NCI-H1092 (cell line): ENCODE data around the gene LRP2BP.

ENCODE experiments used
- DNase-seq: peaks from one replicate; lab custom pipeline; 2025; lab: John Stamatoyannopoulos, UW

The LRP2BP gene

DNA sequence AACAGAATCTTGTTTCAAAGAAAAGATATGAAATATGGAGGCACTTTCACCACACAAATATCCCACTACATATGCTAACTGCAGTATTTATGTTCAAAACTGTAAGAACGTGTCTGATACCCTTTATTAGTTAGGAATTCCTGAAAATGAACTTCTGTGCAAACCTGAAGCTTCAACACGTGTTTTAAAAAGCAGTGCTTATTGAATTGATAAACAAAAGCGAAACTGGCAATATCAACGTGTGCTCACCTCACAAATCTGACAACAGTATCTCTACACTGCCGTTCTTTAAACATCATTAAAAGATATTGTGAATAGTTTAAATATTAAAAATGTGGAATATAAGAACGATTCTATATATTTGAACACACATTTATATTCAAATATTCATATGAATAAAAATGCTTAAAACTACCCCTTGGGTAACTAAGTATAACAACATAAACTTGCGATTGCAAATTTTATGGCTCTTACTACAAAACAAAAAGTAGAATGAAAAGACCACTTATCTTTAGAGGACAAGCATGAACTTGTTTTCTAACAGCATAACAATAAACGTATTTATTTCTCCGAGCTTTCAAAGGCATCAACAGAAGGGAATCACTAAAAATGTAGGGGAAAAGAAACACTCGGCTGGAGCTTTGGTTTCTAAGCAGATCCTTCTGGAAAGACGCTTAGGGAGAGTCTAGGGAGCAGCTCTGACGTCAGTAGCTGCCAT, at the start of gene LRP2BP:
Gene LRP2BP, minus strand, starts transcription at position 687 of the 718 bp plus-strand sequence. CDS start 17,738 bp downstream, outside the sequence.
- DNase-seq, result no peak

DNA sequence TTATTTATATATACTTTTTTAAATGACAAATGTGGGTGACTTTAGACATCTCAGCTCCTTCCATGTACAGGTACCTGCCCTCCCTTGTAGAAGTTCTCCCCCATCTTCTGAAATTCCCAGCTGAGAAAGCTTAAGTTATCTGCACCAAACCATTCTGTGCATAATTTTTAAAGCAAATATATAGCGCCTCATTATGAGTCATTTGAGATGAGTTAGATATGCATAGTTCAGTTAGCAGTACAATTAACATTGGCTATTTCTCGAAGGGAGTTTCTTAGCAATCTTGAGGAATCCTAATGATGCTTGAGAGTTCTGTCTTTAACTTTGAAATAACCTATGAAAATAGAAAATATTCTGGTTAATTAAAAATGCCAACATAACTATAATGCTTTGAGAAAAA, 49.5 kb upstream of the LRP2BP start:
- no peak for DNase-seq

DNA sequence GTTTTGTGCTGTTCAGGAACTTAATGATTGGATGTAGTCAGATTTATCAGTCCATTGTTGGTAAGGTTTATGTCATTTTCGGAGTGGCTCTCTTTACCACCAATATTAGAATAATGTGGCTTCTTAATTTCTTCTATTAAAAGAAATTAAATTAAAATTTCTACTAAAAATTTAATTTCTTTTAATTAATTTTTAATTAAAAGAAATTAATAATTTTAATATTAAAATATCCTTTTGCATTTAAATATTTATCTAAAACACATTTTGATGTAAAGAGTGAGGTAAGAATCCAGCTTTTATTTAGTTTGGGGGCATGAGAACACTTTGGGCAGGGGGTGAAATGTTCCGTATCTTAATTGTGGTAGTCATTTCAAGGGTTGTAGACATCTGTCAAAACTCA, 45.8 kb upstream of the LRP2BP start:
- DNase-seq, result no peak

DNA sequence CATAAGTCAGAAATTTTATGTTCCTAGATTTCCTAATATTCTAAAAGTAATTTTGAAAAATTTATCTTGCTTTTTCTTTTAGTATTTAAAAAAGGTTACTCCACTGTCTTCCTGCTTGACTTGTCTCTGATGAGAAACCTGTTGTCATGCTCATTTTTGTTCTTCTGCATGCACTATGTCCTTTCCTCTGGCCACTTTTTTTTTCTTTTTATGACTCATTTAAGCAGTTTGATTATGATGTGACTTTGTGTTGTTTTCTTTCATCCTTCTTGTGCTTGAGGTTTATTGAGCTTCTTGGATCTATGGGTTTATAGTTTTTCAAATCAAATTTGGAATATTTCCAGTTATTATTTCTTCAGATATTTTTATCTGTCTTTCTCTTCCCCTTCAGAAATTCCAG, 42.1 kb upstream of the LRP2BP start:
- DNase-seq, result no peak

DNA sequence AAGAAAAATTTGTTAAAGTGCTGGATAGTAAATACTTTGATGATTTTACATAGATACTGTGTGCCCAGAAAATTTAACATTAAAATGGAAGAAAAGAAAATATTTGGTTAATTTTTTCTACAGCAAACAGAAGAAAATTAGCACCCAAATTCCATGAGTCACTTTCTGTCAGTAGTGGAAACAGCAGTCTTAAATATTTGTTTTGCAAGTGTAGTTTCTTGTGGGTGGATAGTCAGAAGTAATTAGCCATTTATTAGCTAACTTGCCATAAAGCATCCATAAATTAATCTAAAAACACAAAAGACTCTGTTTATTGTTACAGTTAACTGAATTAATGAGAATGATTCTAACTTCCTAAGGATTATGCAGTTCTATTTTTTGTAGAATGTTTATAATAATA, 39.7 kb upstream of the LRP2BP start:
- no peak for DNase-seq

DNA sequence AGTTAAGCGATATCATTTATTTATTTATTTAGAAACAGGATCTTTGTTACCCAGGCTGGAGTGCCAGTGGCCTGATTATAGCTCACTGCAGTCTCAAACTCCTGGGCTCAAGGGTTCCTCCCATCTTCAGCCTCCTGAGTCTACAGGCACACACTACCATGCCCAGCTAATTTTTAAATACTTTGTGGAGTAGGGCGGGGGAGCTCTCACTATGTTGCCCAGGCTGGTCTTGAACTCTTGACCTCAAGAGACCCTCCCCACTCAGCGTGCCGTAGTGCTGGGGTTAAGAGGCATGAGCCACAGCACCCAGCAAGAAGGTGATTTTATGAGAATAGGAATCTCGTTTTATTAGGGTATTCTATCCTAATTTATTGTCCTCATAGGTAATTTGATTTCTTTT, 33.9 kb upstream of the LRP2BP start:
- no peak for DNase-seq

DNA sequence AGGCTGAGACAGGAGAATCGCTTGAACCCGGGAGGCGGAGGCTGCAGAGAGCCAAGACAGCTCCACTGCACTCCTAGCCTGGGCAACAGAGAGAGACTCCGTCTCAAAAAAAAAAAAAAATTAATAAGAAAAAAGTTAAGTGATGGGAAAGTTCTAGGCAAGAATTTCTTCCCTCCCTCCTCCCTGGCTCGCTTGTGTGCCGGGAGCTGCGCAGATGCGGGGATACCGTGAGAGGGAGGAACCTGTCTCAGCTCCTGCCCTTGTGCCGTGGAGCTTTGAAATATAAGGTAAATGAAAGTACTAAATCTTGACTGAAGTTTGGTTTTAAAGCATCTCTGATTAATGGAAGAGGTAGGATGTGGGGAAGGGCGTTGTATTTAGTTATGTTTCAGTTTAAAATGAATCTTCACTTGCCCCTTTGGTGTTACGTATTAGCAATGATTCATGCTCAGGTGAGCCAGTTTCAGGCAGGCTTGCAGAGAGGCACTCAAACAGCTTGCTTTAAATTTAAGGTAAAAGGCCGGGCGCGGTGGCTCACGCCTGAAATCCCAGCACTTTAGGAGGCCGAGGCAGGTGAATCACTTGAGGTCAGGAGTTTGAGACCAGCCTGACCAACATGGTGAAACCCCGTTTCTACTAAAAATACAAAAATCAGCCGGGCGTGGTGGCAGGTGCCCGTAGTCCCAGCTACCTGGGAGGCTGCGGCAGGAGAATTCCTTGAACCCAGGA, 31.4 kb upstream of the LRP2BP start:
- no peak for DNase-seq

DNA sequence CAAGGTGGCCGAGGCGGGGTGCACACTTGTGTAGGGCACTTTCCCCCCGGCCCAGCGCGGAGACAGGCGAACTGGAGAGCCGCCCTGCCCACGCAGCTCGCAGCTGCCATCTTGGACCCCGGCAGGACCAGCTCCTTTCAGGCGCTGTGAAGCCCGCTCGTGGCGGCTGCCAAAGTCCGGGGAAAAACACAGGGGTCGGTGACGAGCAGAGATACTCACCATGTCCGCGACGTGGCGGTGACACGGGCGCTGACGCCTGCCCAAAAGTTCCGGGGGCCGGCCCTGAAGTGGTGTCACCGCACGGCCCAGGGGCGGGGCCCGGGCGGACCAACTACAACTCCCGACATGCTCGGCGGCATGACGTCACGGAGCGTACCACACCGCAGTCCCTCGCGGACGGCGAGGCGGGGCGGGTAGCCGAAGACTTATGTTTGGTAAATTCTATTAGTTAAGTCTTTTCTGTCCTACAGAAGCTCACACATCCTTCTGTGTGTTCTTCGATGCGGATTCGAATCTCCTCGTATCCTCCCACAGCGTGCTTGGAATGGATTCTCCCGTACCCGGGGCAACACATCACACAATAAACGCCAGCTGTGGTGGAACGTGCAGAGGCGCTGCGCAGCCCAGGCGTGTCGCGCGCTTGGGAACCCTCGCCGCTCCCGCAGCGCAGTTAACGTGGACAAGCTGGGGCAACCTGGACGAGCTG, 30.1 kb upstream of the LRP2BP start, which contains the start of gene UFSP2:
Gene UFSP2, minus strand, starts transcription at position 318 of the 706 bp plus-strand sequence. Its CDS starts 96 bp downstream, at position 222.
- peak; percentile 76 for DNase-seq

DNA sequence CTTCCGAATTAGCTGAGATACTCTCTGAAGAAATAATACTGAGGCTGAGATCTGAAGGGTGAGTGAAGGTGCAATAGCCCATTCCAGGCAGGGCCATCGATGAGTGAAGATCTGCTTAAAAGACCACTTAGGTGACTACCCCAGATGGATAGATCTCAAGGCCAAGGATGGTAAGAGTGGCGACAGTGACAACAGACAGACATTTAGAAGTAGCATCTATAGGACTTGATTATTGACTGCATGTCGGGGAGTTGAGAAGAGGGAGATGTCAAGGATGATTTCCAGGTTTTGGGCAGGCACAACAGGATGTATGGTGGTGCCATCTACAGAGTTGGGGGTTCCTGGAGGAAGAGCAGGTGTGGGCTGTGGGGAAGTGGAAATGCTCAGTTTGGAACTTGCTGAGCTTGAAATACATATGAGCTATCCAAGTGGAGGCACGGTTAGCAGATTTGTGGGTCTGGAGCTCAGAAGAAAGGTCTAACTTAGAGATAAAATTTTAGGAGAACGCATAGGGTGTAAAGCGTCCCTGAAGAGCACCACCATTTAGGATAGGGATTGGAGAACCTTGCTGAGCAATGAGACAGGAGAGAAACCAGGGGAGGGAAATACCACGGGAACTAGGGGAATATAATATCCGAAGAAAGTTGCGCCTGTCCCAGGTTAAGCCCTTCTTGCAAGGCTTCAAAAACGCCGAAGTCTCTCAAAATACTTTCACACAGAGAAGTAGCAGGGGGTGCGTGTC, 29.4 kb upstream of the LRP2BP start:
- no peak for DNase-seq

DNA sequence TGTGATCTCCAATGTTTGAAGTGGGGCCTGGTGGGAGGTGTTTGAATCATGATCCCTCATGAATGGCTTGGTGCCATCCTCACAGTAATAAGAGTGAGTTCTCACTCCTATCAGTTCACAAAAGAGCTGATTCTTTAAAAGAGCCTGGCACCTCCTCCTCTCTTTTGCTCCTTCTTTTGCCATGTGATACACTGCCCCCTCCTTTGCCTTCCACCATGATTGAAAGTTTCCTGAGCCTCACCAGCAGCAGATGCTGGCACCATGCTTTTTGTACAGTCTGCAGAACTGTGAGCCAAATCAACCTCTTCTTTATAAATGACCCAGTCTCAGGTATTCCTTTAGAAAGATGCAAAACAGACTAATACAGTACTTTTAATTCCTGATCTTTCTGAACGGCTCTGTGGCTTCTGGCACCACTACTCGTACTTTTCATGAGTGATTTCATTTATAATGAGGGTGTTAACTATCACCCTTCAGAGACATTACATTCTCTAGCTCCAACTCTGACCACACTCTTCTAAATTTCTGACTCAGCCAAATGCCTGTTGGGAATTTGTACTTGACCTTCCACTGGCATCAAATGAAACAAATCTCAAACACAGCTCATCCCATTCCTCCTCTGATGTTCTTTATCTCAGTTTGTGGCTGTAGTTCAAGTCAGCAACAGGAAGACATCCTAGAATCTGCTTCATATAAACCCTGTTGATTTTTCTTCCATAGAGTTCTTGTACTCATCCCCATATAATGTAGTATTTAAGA, 25.8 kb upstream of the LRP2BP start:
- no peak for DNase-seq

DNA sequence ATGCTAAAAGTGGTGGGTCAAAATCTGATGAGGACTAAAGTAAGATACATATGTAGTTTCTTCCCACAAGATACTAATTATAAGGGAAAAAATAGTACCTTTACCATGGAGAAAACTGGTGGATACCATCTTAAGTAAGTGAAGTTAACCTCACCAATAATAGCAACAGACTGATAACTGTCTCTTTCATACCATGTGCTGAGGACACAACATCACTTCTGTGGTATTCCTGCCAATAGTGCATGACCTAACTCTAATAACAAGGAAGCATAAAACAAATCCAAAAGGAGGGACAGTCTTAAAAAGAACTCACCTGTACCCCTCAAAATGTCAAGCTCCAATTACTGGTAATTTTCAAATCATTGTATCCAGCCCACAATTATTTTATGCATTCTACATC, 21.2 kb upstream of the LRP2BP start:
- DNase-seq, result no peak

DNA sequence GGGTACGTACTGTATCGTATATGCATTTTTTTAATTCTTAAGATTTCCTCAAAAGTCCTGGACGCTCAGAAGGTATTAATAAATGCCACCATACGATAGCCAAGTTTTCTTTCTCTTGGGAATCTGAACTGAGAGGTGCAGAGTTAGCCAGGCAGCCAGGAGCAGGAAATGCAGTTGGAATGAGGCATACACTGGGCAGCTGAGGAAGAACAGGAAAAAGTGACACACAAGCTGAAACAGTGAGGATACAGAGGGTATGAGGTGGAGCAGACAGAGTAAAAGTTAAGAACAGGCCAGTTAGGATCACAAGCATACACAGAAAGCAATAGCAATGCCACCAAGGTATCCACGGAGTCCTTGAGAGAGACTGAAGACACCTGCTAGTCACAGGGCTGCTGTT, 16.7 kb upstream of the LRP2BP start:
- no peak for DNase-seq

DNA sequence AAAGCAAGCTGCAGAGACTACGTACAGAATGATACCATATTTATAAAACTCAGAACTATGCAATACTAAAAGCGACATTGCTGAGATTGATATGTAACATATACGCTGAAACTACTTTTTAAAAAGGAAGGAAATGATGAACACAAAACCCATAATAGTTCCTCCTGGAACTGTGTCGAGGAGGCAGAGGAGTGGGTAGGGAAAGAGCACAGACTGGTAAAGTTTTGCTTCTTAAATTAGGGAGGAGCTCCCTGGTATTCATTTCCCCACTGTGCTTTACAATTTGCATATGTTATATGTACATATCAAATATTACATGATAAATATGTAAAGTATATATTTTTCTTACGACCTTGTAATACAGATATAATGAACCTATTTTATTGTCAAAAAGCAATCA, 16.1 kb upstream of the LRP2BP start:
- DNase-seq, result no peak

DNA sequence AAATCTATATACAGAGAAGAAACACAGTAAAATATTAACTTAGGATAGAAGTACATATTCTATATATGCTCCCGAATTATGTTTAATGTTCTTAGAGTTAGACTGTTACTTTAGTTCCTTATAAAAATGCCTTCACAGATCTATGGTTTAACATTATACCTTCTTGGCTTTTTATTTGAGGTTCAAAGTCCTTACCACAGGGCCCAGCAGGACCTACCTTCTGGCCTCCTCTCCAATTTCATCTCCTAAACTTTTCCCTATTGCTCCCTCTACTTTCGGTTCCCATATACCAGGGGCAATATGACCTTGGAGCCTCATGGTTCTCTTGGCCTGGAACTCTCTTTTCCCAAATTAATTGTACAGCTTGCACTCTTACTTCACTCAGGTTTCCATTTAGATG, 12.7 kb upstream of the LRP2BP start:
- DNase-seq, result no peak

DNA sequence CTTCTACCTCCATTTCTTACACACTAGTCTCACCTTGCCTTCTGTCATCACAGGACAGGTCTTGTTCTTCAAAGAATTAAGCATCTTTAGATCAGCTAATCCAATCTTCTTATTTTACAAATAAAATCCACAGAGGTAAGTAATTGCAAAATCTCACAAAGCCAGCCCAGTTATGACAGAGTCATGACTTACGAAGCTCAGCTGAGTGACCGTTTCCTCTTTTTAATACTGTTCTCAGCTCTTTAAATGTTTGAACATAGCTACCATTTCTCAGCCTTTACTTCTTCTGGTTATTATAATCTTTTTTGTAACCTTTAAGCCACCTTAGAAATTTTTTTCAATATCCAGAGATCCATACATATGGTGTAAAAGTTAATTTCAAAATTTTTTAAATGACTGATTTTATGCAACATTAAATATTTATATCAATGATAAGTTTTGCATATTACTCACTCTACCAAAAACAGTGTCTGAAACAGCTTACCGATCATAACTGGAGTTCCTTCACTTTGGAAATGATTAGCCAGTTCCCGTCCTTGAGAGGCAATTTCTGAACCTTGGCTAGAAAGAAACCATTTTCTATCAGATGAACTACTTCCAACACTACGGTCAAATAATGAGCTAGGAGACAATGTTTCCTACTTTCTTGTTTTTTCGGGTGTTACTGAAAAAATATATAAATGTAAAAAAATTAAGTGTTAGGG, 9.7 kb upstream of the LRP2BP start:
- DNase-seq, result no peak

DNA sequence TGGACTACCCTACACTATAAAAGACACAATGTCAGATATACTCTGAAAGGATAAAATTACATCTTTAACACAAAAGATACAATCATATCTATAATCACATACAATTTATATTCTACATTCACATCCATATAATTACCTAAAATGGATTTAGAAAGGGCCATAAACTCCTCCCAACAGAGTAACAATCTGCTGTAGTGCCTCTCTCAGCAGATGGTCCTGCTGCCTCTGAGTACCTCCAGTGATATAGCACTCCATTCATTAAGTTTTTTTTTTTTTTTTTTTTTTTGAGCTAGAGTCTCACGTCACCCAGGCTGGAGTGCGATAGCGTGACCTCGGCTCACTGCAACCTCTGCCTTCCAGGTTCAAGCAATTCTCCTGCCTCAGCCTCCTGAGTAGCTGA, 8.3 kb upstream of the LRP2BP start:
- no peak for DNase-seq

DNA sequence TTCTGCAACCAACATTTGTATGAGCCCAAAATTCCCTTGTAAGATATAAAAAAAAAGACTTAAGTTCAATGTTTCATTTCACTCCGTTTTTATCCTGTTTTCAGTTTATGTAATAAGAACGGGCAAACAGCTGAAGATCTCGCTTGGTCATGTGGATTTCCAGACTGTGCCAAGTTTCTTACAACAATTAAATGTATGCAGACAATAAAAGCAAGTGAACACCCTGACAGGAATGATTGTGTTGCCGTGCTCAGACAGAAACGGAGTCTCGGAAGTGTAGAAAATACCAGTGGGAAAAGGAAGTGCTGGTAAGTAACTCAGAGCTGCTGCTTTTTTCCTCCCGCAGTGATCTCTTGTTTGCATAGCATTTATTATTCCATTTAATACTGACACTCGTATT, 3.7 kb upstream of the LRP2BP start:
- no peak for DNase-seq

DNA sequence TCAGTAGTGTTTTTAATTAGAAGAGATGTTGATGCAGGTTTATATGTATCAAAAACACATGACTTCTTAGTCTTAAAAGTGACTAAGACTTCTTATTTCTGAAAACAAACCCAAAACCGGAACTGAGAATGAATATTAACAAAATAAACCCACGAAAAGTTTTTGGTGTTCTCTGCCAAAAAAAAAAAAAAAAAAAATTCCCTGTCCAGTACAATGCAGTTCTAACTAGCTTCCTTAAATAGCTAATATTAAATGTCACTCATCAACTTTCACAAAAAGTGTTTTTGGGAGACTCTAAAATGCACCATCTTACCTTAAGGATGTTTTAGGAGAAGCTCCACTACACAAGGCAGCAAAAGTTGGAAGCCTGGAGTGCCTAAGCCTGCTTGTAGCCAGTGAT, 2.9 kb upstream of the LRP2BP start:
- DNase-seq, result no peak

DNA sequence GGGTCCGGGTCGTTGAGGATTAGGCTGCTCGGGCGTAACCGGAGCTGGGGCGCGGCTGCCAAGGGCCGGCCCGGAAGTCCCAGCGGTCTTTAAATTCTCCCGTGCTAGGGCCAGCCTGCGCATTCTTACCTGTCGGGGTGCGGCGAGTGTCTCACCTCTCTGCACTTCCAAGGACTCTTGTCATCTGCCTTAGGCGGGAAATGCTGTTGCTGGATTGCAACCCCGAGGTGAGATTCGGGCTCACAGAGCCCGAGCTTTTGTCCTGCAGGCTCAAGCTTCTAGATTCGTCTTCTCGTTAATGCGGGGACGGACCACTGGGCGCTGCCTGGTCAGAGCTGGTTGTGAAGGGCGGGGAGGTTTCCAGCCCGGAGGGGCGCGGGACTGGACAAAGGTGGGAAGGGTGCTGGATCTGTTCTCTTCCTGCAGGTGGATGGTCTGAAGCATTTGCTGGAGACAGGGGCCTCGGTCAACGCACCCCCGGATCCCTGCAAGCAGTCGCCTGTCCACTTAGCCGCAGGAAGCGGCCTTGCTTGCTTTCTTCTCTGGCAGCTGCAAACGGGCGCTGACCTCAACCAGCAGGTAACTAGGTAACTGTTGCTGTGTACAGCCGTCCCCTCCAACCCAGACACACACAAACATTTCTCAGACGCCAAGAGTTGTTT, 1.1 kb upstream of the LRP2BP start, which contains the start of gene ANKRD37:
Gene ANKRD37, plus strand, starts transcription at position 118 of the 662 bp plus-strand sequence. Its CDS starts 83 bp downstream, at position 201.
- peak; percentile 40 for DNase-seq
